Nephron (organoid): ENCODE data around the gene CHRNA7.

Source experiments
- H3K27ac Mint-ChIP-seq, 3 experiments: 2 replicates each; pipeline ENCODE4 v1.8.0; 2020; ENCODE audit warnings: mixed read lengths in 3 of 3, mild to moderate bottlenecking in 2 of 3, moderate library complexity in 1 of 3
- H3K27me3 Mint-ChIP-seq: 2 replicates; pipeline ENCODE4 v1.8.0; 2021; ENCODE audit warnings: low read depth, mild to moderate bottlenecking, moderate library complexity, mixed read lengths
- H3K36me3 Mint-ChIP-seq: 2 replicates; pipeline ENCODE4 v1.8.0; 2020; ENCODE audit warnings: low read depth, mixed read lengths
- H3K4me1 Mint-ChIP-seq: 2 replicates; pipeline ENCODE4 v1.8.0; 2020; ENCODE audit warnings: mixed read lengths
- H3K4me3 Mint-ChIP-seq, 3 experiments: 2 replicates each; pipeline ENCODE4 v1.8.0; 2020; ENCODE audit warnings: mild to moderate bottlenecking in 3 of 3, mixed read lengths in 3 of 3, moderate library complexity in 2 of 3
- H3K9me3 Mint-ChIP-seq: 2 replicates; pipeline ENCODE4 v1.8.0; 2020; ENCODE audit warnings: mixed read lengths
- CTCF ChIP-seq, 3 experiments: fragments of 200-600 bp; sonication (generic); IDR thresholded peaks; one replicate each; pipeline ENCODE4 v1.5.0; 2021; ENCODE audit warnings: antibody characterized with exemption in 3 of 3; ENCODE audit not compliant: unreplicated experiment in 3 of 3

The CHRNA7 gene

GRCh38 chr15:32030795-32031194 lies 480 bp downstream of the CHRNA7 start:
- peak overlapping the region; percentile 82 to 87 (median 86) for H3K4me3 Mint-ChIP-seq
- peak overlapping the region in 2 of 3 experiments; percentile 11 to 32 for H3K27ac Mint-ChIP-seq
- peaks cover 31% of the 10 kb centered on the region for H3K27me3 Mint-ChIP-seq
- no peak for TF ChIP-seq CTCF (IDR thresholded peaks at IDR 0.05; ENCODE audit: unreplicated experiment in 3 of 3)
- H3K9me3 Mint-ChIP-seq: no peaks in the 10 kb centered on the region
- H3K4me1 Mint-ChIP-seq: peaks cover 28% of the 10 kb centered on the region
- no peaks in the 10 kb centered on the region for H3K36me3 Mint-ChIP-seq

- Mint-ChIP-seq H3K4me1 (peaks cover 28% of the 10 kb centered on the region), H3K27me3 (peaks cover 24% of the 10 kb centered on the region), H3K9me3 (no peaks in the 10 kb centered on the region), H3K36me3 (no peaks in the 10 kb centered on the region), H3K27ac (no peak overlapping the region), H3K4me3 (peak overlapping the region in 1 of 3 experiments; percentile 47)
- no peak for TF ChIP-seq CTCF (IDR thresholded peaks at IDR 0.05; ENCODE audit: unreplicated experiment in 3 of 3)
Observed at GRCh38 chr15:32033186-32033890, 3.0 kb downstream of the CHRNA7 start.

- Mint-ChIP-seq H3K27me3 (peaks cover 20% of the 10 kb centered on the region), H3K27ac (no peak overlapping the region), H3K4me1 (peaks cover 23% of the 10 kb centered on the region), H3K4me3 (no peak overlapping the region), H3K36me3 (no peaks in the 10 kb centered on the region), H3K9me3 (no peaks in the 10 kb centered on the region)
- TF ChIP-seq CTCF (IDR thresholded peaks at IDR 0.05; ENCODE audit: unreplicated experiment in 3 of 3): no peak
Observed at GRCh38 chr15:32034106-32034505, 3.8 kb downstream of the CHRNA7 start.

GRCh38 chr15:32035285-32035684 lies 5.0 kb downstream of the CHRNA7 start:
- H3K36me3 Mint-ChIP-seq: no peaks in the 10 kb centered on the region
- no peaks in the 10 kb centered on the region for H3K9me3 Mint-ChIP-seq
- H3K4me1 Mint-ChIP-seq: peaks cover 17% of the 10 kb centered on the region
- H3K4me3 Mint-ChIP-seq: no peak overlapping the region
- H3K27me3 Mint-ChIP-seq: peaks cover 13% of the 10 kb centered on the region
- no peak for TF ChIP-seq CTCF (IDR thresholded peaks at IDR 0.05; ENCODE audit: unreplicated experiment in 3 of 3)
- no peak overlapping the region for H3K27ac Mint-ChIP-seq

GRCh38 chr15:32036971-32037370 lies 6.7 kb downstream of the CHRNA7 start:
- Mint-ChIP-seq H3K36me3 (no peaks in the 10 kb centered on the region), H3K4me1 (peaks cover 11% of the 10 kb centered on the region), H3K27ac (no peak overlapping the region), H3K4me3 (no peak overlapping the region), H3K9me3 (no peaks in the 10 kb centered on the region), H3K27me3 (peaks cover 4% of the 10 kb centered on the region)
- no peak for TF ChIP-seq CTCF (IDR thresholded peaks at IDR 0.05; ENCODE audit: unreplicated experiment in 3 of 3)

- TF ChIP-seq CTCF (IDR thresholded peaks at IDR 0.05; ENCODE audit: unreplicated experiment in 3 of 3): no peak
- no peak overlapping the region for H3K4me3 Mint-ChIP-seq
Observed at GRCh38 chr15:32041294-32041693, 11.0 kb downstream of the CHRNA7 start.

More at GRCh38 chr15:32041294-32041693, 11.0 kb downstream of the CHRNA7 start:
- H3K27me3 Mint-ChIP-seq: no peaks in the 10 kb centered on the region
- no peaks in the 10 kb centered on the region for H3K36me3 Mint-ChIP-seq
- no peak overlapping the region for H3K27ac Mint-ChIP-seq
- peaks cover 9% of the 10 kb centered on the region for H3K4me1 Mint-ChIP-seq
- H3K9me3 Mint-ChIP-seq: no peaks in the 10 kb centered on the region
